Suprapubic skin (tissue), 4 donors: ENCODE data around the gene CIAO2A. TPM values are rescaled to one million over a fixed set of nuclear protein-coding genes. Genes with fewer than 3 reads are reported as not detected.

Source experiments
- DNase-seq, 2 donors: peaks; one replicate each; pipeline ENCODE4 v3.0.0-alpha.2; 2019; ENCODE audit warnings: low spot score in 2 of 2
- H3K27ac ChIP-seq: fragments of 200-600 bp; sonication (generic); one replicate; pipeline ENCODE4 v1.5.1; 2019
- H3K27me3 ChIP-seq: fragments of 200-600 bp; sonication (generic); one replicate; pipeline ENCODE4 v1.5.1; 2019
- H3K36me3 ChIP-seq: fragments of 200-600 bp; sonication (generic); one replicate; pipeline ENCODE4 v1.5.1; 2019
- H3K4me1 ChIP-seq: fragments of 200-600 bp; sonication (generic); one replicate; pipeline ENCODE4 v1.5.1; 2019
- H3K4me3 ChIP-seq: fragments of 200-600 bp; sonication (generic); one replicate; pipeline ENCODE4 v1.5.1; 2019; ENCODE audit warnings: mild to moderate bottlenecking
- H3K9me3 ChIP-seq: fragments of 200-600 bp; sonication (generic); one replicate; pipeline ENCODE4 v1.5.1; 2019
- EP300 ChIP-seq: sonication (generic); formaldehyde crosslinking; IDR thresholded peaks from one replicate; pipeline ENCODE4 v1.6.1; 2017; ENCODE audit warnings: antibody characterized with exemption
- POLR2A ChIP-seq, 2 donors: fragments of 450-650 bp; IDR thresholded peaks; one replicate each; pipeline ENCODE4 v1.6.1; 2017; ENCODE audit warnings: antibody characterized with exemption in 2 of 2, mild to moderate bottlenecking in 2 of 2, moderate library complexity in 2 of 2
- POLR2AphosphoS5 ChIP-seq, 3 donors: sonication (generic); formaldehyde crosslinking; IDR thresholded peaks; one replicate each; pipeline ENCODE4 v1.6.1; 2017; ENCODE audit warnings: antibody characterized with exemption in 3 of 3
- WGBS: methylation state at CpG from one replicate; pipeline ENCODE4 v1.1.5; 2018; 5-methylcytosine and 5-hydroxymethylcytosine counted together
- total RNA-seq, 4 donors: library from RNA; depleted of rRNA; stranded (reverse); fragments of >200 nt; gene quantifications; one replicate each; pipeline ENCODE4 v1.1.0, GENCODE V29; 2016
- TF ChIP-seq, protein P1 (sequence below), 2 donors: fragments of 200-600 bp in 1 of 2; fragments of 450-650 bp in 1 of 2; sonication (generic) in 1 of 2; IDR thresholded peaks; one replicate each; pipeline ENCODE4 v1.5.1; 2016 to 2019; ENCODE audit warnings: antibody characterized with exemption in 2 of 2, mild to moderate bottlenecking in 1 of 2, moderate library complexity in 1 of 2

The CIAO2A gene
- total RNA-seq, 4 donors from 2014 or later, result 19.1 to 37.0 (median 21.8) TPM

DNA sequence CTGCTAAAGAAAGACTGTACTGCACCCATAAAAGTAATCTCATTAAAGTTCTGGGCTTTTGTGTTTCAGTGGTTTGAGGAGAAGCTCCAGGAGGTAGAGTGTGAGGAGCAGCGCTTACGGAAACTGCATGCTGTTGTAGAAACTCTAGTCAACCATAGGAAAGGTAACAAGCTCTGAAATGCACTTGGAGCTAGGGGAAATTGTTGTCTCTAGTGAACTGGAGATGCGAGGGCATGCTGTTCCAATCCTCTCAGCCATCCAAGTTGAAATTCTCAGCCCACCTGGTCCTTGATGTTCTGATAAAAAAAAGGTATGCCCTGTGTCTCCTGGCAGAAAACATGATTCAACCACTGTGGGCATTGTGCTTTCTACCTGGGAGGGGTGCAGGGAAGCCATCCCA, 36.5 kb upstream of the CIAO2A start:
- H3K36me3 ChIP-seq, result peaks cover 96% of the 10 kb centered on the region

DNA sequence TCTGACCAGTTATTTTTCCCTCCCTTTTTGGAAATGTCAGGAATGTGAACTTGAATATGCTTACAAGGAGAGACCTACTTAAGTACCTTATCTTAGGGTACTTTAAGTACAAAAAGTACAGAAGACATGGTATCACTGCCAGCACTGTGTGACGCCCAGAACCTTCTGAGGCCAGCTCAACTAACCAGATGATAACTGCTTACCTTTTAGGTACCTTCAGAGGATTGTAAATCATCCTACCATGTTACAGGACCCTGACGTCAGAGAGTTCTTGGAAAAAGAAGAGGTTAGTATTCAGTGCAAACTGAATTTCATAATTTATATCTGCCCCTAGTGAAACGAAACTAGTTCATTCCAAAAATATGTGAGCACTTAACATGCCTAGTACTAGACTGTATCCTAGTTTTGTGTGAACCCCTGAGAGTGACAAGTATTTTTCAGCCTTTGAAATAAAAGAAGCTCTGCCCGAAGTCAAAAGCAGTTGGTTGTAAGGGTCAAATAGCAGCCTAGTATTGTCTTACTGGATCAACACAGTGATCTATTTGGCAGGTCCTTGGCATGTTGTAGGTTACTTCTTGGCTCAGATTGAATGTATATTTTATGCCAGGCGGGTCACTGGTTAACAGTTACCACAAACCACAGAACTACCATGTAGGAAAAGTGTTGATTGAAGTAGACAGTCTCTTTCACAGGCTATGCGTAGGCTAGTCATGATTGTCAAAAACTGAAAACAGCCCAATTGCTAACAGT, 34.1 kb upstream of the CIAO2A start:
- no peak for DNase-seq
- no peaks in the 10 kb centered on the region for H3K4me1 ChIP-seq
- H3K36me3 ChIP-seq, result peaks cover 96% of the 10 kb centered on the region
- H3K9me3 ChIP-seq, result no peaks in the 10 kb centered on the region
- 83% methylated on average over 6 of the region's 6 CpGs for WGBS
- H3K27me3 ChIP-seq, result no peaks in the 10 kb centered on the region
- no peak overlapping the region for H3K27ac ChIP-seq
- TF ChIP-seq POLR2AphosphoS5 (IDR thresholded peaks at IDR 0.05) (no peak), POLR2A (IDR thresholded peaks at IDR 0.05) (no peak), EP300 (no peak)
- TF ChIP-seq, protein P1, sequence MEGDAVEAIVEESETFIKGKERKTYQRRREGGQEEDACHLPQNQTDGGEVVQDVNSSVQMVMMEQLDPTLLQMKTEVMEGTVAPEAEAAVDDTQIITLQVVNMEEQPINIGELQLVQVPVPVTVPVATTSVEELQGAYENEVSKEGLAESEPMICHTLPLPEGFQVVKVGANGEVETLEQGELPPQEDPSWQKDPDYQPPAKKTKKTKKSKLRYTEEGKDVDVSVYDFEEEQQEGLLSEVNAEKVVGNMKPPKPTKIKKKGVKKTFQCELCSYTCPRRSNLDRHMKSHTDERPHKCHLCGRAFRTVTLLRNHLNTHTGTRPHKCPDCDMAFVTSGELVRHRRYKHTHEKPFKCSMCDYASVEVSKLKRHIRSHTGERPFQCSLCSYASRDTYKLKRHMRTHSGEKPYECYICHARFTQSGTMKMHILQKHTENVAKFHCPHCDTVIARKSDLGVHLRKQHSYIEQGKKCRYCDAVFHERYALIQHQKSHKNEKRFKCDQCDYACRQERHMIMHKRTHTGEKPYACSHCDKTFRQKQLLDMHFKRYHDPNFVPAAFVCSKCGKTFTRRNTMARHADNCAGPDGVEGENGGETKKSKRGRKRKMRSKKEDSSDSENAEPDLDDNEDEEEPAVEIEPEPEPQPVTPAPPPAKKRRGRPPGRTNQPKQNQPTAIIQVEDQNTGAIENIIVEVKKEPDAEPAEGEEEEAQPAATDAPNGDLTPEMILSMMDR (IDR thresholded peaks at IDR 0.05), result no peak
- H3K4me3 ChIP-seq, result no peak overlapping the region

More for the DNA sequence above, 36.5 kb upstream of the CIAO2A start:
- Histone ChIP-seq H3K9me3 (no peaks in the 10 kb centered on the region), H3K27me3 (no peaks in the 10 kb centered on the region), H3K4me1 (no peaks in the 10 kb centered on the region), H3K27ac (no peak overlapping the region), H3K4me3 (no peak overlapping the region)
- WGBS, result 95% methylated on average over 3 of the region's 3 CpGs
- TF ChIP-seq POLR2A (IDR thresholded peaks at IDR 0.05) (no peak), POLR2AphosphoS5 (IDR thresholded peaks at IDR 0.05) (no peak), EP300 (no peak)
- TF ChIP-seq, protein P1 (IDR thresholded peaks at IDR 0.05), result no peak
- DNase-seq, result no peak

DNA sequence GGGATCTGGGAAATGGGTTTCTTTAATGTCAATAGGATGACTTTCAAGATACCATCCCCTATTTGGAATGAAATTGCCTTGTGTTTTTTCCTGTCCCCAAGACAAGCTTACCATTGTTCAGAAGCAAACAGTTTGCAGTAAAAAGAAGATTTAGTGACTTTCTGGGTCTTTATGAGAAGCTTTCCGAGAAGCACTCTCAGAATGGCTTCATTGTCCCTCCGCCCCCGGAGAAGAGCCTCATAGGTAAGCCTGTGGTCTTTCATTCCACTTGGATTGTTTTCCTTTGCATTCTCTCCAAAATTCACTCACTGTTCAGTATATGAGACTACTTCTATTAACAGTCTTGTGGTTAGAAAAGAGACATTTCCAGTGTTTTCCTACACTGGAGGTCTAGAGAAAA, 32.3 kb upstream of the CIAO2A start:
- H3K4me1 ChIP-seq, result no peaks in the 10 kb centered on the region
- no peak for DNase-seq
- no peaks in the 10 kb centered on the region for H3K27me3 ChIP-seq
- no peaks in the 10 kb centered on the region for H3K9me3 ChIP-seq
- TF ChIP-seq, protein P1 (IDR thresholded peaks at IDR 0.05), result no peak
- TF ChIP-seq POLR2AphosphoS5 (IDR thresholded peaks at IDR 0.05) (no peak), EP300 (no peak), POLR2A (IDR thresholded peaks at IDR 0.05) (no peak)
- H3K27ac ChIP-seq, result no peak overlapping the region
- no peak overlapping the region for H3K4me3 ChIP-seq
- WGBS, result 58% methylated on average over 3 of the region's 3 CpGs
- peaks cover 95% of the 10 kb centered on the region for H3K36me3 ChIP-seq

DNA sequence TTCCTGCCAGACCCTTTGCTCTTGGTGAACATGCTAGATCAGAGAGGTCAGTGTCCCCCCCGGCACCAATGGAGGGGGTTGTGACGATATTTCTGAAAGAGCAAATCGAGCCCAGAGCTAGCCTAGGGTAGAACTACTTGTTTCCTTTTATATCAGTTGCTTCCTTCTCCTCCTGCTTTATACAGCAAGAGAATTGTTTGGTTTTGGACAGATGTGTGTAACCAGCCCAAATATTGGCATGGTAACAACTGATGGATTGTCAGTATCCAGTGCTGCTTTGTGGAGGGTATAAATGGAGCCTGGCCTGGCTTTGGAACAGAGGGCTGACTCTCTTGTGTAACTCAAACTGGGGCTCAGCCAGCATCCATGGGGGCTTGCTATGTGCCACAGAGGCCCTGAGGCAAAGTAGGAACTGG, 29.3 kb upstream of the CIAO2A start:
- no peak for DNase-seq
- Histone ChIP-seq H3K27ac (no peak overlapping the region), H3K4me1 (no peaks in the 10 kb centered on the region), H3K4me3 (no peak overlapping the region), H3K27me3 (no peaks in the 10 kb centered on the region), H3K36me3 (peaks cover 93% of the 10 kb centered on the region), H3K9me3 (no peaks in the 10 kb centered on the region)
- TF ChIP-seq EP300 (no peak), POLR2AphosphoS5 (IDR thresholded peaks at IDR 0.05) (no peak), POLR2A (IDR thresholded peaks at IDR 0.05) (no peak)
- TF ChIP-seq, protein P1 (IDR thresholded peaks at IDR 0.05), result no peak
- 85% methylated on average over 3 of the region's 3 CpGs for WGBS

DNA sequence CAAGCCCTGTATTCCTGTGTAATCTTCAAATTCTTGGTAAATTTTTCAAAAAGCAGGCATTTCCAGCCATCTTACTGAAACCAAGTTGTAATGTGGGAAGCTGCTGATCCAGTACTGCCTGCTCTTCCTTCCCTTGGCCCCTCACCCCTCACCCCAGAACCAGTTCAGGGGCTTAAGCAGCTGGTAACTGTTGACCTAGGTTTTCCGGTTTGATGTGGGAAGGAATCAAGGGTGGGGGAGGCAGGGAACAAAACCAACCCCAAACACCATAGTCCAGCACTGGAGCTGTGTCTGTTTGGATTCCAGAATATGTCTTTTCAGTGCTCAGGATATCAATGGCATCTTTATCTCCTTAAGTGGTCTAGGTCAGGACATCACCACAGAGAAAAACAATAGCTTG, 28.8 kb upstream of the CIAO2A start:
- DNase-seq, result no peak
- no peak overlapping the region for H3K4me3 ChIP-seq
- WGBS, result 62% methylated on average over 1 of the region's 1 CpG
- H3K27ac ChIP-seq, result no peak overlapping the region
- H3K27me3 ChIP-seq, result no peaks in the 10 kb centered on the region
- no peaks in the 10 kb centered on the region for H3K4me1 ChIP-seq
- TF ChIP-seq, protein P1 (IDR thresholded peaks at IDR 0.05), result no peak
- TF ChIP-seq POLR2AphosphoS5 (IDR thresholded peaks at IDR 0.05) (no peak), POLR2A (IDR thresholded peaks at IDR 0.05) (no peak), EP300 (no peak)
- no peaks in the 10 kb centered on the region for H3K9me3 ChIP-seq
- H3K36me3 ChIP-seq, result peaks cover 93% of the 10 kb centered on the region
